Esophagus muscularis mucosa (tissue), 3 donors: ENCODE data around the gene ECHDC1.
"Not testable (repeated sequence)": the region's sequence is repeated elsewhere in the genome, so short reads cannot be mapped to it uniquely, and the experiment has no call there.

ENCODE experiments used
- POLR2A ChIP-seq: fragments of 450-650 bp; IDR thresholded peaks from one replicate; pipeline ENCODE4 v1.6.1; 2017; ENCODE audit warnings: antibody characterized with exemption, moderate library complexity, mild to moderate bottlenecking, low read depth
- POLR2AphosphoS5 ChIP-seq, 2 donors: sonication (generic); formaldehyde crosslinking; IDR thresholded peaks; one replicate each; pipeline ENCODE4 v1.6.1; 2017; ENCODE audit warnings: antibody characterized with exemption in 2 of 2
- TF ChIP-seq, protein P1 (sequence below), 3 experiments: fragments of 200-600 bp in 2 of 3; fragments of 450-650 bp in 1 of 3; sonication (generic) in 2 of 3; IDR thresholded peaks; one replicate each; pipeline ENCODE4 v1.5.1; 2017 to 2019; ENCODE audit warnings: antibody characterized with exemption in 3 of 3, mild to moderate bottlenecking in 2 of 3, moderate library complexity in 1 of 3

DNA sequence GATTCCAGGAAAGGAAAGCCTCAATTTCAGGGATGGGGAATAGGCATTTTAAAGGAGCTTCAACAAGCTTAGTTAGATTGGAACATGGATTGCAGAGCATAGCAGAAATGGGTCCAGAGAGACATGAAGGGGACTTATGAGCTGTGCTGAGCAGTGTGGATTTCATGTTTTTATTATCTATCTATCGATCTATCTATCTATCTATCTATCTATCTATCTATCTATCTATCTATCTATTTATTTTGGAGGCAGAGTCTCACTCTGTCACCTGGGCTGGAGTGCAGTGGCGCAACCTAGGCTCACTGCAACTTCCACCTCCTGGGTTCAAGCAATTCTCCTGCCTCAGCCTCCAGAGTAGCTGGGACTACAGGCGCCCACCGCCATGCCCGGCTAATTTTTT, 41.4 kb upstream of the ECHDC1 start:
- not testable (repeated sequence) for TF ChIP-seq POLR2A; POLR2AphosphoS5 (IDR thresholded peaks at IDR 0.05)
- TF ChIP-seq, protein P1, sequence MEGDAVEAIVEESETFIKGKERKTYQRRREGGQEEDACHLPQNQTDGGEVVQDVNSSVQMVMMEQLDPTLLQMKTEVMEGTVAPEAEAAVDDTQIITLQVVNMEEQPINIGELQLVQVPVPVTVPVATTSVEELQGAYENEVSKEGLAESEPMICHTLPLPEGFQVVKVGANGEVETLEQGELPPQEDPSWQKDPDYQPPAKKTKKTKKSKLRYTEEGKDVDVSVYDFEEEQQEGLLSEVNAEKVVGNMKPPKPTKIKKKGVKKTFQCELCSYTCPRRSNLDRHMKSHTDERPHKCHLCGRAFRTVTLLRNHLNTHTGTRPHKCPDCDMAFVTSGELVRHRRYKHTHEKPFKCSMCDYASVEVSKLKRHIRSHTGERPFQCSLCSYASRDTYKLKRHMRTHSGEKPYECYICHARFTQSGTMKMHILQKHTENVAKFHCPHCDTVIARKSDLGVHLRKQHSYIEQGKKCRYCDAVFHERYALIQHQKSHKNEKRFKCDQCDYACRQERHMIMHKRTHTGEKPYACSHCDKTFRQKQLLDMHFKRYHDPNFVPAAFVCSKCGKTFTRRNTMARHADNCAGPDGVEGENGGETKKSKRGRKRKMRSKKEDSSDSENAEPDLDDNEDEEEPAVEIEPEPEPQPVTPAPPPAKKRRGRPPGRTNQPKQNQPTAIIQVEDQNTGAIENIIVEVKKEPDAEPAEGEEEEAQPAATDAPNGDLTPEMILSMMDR (IDR thresholded peaks at IDR 0.05): not testable (repeated sequence)
